ENCODE measurements around the gene FOXP2. TPM values are rescaled to one million over a fixed set of nuclear protein-coding genes. Genes with fewer than 3 reads are reported as not detected.

The FOXP2 gene
- total and polyA plus RNA-seq, 10 of the 15 experiments (the other 5 are each of a cell fraction or from before 2014, with no cell fraction given) = 0.99 to 2.5 (median 1.8) TPM

DNA sequence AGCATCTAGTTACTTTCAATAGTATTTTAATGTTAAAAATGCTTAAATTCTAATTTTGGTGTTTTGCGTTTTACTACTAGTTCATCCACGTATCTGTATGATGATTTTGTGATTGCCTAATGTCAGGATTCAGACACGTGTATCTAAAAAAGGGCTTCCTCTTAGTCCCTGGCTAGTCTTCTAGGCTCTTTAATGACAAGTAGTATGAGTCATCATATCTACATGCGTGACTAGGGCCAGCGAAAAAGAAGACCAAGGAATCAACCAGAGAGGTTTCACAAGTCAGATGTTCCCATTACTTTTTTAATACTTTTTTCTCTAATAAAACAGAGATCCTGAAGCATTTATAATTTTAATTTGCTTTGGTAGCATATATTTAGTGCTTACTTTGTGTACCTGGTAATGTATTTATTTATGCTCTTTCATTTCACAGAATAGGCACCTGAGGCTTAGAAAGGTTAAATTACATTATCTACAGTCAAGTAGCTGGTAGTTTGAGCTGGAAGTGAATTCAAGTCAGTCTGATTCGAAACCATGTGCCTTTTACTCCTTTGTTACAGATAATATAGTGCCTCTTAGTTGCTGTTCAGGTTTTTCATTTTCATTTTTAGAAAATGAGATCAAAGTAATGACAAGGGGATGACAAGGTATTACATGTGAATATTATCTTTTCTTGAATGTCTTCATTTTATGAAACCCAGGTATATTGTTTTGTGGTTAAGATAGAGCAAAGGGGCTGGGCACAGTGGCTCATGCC is 140.3 kb downstream of the FOXP2 start (continued):
- TF ChIP-seq HDAC6 (IDR thresholded peaks at IDR 0.05; ENCODE audit: unreplicated experiment) = no peak
- no peak for TF ChIP-seq MXI1 (IDR thresholded peaks at IDR 0.05; ENCODE audit: low read depth, low read length)
- TF ChIP-seq, protein P1, sequence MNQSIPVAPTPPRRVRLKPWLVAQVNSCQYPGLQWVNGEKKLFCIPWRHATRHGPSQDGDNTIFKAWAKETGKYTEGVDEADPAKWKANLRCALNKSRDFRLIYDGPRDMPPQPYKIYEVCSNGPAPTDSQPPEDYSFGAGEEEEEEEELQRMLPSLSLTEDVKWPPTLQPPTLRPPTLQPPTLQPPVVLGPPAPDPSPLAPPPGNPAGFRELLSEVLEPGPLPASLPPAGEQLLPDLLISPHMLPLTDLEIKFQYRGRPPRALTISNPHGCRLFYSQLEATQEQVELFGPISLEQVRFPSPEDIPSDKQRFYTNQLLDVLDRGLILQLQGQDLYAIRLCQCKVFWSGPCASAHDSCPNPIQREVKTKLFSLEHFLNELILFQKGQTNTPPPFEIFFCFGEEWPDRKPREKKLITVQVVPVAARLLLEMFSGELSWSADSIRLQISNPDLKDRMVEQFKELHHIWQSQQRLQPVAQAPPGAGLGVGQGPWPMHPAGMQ (IDR thresholded peaks at IDR 0.05; ENCODE audit: borderline replicate concordance) = no peak
- no peak for TF ChIP-seq KLF5 (IDR thresholded peaks at IDR 0.05; ENCODE audit: partially characterized antibody)
- TF ChIP-seq, protein P2, sequence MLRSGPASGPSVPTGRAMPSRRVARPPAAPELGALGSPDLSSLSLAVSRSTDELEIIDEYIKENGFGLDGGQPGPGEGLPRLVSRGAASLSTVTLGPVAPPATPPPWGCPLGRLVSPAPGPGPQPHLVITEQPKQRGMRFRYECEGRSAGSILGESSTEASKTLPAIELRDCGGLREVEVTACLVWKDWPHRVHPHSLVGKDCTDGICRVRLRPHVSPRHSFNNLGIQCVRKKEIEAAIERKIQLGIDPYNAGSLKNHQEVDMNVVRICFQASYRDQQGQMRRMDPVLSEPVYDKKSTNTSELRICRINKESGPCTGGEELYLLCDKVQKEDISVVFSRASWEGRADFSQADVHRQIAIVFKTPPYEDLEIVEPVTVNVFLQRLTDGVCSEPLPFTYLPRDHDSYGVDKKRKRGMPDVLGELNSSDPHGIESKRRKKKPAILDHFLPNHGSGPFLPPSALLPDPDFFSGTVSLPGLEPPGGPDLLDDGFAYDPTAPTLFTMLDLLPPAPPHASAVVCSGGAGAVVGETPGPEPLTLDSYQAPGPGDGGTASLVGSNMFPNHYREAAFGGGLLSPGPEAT (IDR thresholded peaks at IDR 0.05; ENCODE audit: low read depth) = peak; percentile 55; the same call in 1 of the 2 replicates
- TF ChIP-seq, protein P3, sequence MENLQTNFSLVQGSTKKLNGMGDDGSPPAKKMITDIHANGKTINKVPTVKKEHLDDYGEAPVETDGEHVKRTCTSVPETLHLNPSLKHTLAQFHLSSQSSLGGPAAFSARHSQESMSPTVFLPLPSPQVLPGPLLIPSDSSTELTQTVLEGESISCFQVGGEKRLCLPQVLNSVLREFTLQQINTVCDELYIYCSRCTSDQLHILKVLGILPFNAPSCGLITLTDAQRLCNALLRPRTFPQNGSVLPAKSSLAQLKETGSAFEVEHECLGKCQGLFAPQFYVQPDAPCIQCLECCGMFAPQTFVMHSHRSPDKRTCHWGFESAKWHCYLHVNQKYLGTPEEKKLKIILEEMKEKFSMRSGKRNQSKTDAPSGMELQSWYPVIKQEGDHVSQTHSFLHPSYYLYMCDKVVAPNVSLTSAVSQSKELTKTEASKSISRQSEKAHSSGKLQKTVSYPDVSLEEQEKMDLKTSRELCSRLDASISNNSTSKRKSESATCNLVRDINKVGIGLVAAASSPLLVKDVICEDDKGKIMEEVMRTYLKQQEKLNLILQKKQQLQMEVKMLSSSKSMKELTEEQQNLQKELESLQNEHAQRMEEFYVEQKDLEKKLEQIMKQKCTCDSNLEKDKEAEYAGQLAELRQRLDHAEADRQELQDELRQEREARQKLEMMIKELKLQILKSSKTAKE (IDR thresholded peaks at IDR 0.05; ENCODE audit: low read depth, poor library complexity, severe bottlenecking) = no peak
- TF ChIP-seq SIN3A (IDR thresholded peaks at IDR 0.05; ENCODE audit: low read depth, low read length) = no peak
- no peak for TF ChIP-seq SUPT20H (IDR thresholded peaks at IDR 0.05; ENCODE audit: borderline replicate concordance, control insufficient read depth, low read depth, low read length)
- TF ChIP-seq HCFC1 (IDR thresholded peaks at IDR 0.05; ENCODE audit: low read length) = no peak
- TF ChIP-seq STAT1 (conservative IDR thresholded peaks at IDR 0.05) = no peak
- no peak for TF ChIP-seq LARP7 (IDR thresholded peaks at IDR 0.05)
- 0 out of 2 replicates have a peak, but pooled peaks have one; percentile 24 for TF ChIP-seq CBFB (IDR thresholded peaks at IDR 0.05; ENCODE audit: low read depth)
- TF ChIP-seq, protein P4, sequence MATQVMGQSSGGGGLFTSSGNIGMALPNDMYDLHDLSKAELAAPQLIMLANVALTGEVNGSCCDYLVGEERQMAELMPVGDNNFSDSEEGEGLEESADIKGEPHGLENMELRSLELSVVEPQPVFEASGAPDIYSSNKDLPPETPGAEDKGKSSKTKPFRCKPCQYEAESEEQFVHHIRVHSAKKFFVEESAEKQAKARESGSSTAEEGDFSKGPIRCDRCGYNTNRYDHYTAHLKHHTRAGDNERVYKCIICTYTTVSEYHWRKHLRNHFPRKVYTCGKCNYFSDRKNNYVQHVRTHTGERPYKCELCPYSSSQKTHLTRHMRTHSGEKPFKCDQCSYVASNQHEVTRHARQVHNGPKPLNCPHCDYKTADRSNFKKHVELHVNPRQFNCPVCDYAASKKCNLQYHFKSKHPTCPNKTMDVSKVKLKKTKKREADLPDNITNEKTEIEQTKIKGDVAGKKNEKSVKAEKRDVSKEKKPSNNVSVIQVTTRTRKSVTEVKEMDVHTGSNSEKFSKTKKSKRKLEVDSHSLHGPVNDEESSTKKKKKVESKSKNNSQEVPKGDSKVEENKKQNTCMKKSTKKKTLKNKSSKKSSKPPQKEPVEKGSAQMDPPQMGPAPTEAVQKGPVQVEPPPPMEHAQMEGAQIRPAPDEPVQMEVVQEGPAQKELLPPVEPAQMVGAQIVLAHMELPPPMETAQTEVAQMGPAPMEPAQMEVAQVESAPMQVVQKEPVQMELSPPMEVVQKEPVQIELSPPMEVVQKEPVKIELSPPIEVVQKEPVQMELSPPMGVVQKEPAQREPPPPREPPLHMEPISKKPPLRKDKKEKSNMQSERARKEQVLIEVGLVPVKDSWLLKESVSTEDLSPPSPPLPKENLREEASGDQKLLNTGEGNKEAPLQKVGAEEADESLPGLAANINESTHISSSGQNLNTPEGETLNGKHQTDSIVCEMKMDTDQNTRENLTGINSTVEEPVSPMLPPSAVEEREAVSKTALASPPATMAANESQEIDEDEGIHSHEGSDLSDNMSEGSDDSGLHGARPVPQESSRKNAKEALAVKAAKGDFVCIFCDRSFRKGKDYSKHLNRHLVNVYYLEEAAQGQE (IDR thresholded peaks at IDR 0.05; ENCODE audit: low read depth, low read length) = no peak
- TF ChIP-seq STAT3 (IDR thresholded peaks at IDR 0.05; ENCODE audit: low read depth, low read length) = no peak
- peak; percentile 50; the same call in 1 of the 2 replicates for TF ChIP-seq CREB1 (IDR thresholded peaks at IDR 0.05; ENCODE audit: low read depth)
- TF ChIP-seq NFYB (IDR thresholded peaks at IDR 0.05; ENCODE audit: insufficient read depth, low read depth, low read length) = no peak
- no peak for TF ChIP-seq MTA3 (IDR thresholded peaks at IDR 0.05; ENCODE audit: borderline replicate concordance, low read length)
- TF ChIP-seq, protein P5, sequence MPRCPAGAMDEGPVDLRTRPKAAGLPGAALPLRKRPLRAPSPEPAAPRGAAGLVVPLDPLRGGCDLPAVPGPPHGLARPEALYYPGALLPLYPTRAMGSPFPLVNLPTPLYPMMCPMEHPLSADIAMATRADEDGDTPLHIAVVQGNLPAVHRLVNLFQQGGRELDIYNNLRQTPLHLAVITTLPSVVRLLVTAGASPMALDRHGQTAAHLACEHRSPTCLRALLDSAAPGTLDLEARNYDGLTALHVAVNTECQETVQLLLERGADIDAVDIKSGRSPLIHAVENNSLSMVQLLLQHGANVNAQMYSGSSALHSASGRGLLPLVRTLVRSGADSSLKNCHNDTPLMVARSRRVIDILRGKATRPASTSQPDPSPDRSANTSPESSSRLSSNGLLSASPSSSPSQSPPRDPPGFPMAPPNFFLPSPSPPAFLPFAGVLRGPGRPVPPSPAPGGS (IDR thresholded peaks at IDR 0.05; ENCODE audit: borderline replicate concordance, insufficient read depth, low read depth, low read length, poor library complexity, severe bottlenecking) = no peak
- TF ChIP-seq RCOR1 (conservative IDR thresholded peaks at IDR 0.05; ENCODE audit: low read depth, low read length) = no peak
- no peak for TF ChIP-seq ZNF384 (IDR thresholded peaks at IDR 0.05; ENCODE audit: borderline replicate concordance, low read depth, low read length)

Data from GM12878 (cell line).